ENCODE data around the gene WNT5A.

WNT5A gene

GRCh38 chr3:55486857-55487380 lies at the start of gene WNT5A:
Gene WNT5A, minus strand, starts transcription at chr3:55487306. Its CDS starts 321 bp downstream, at chr3:55486985.
- DNase-seq, result no peak

- no peak for DNase-seq
These were observed 47.8 kb upstream of the WNT5A start for GRCh38 chr3:55534876-55535275.

- DNase-seq, result no peak
These were observed 45.7 kb upstream of the WNT5A start for GRCh38 chr3:55532806-55533205.

DNA sequence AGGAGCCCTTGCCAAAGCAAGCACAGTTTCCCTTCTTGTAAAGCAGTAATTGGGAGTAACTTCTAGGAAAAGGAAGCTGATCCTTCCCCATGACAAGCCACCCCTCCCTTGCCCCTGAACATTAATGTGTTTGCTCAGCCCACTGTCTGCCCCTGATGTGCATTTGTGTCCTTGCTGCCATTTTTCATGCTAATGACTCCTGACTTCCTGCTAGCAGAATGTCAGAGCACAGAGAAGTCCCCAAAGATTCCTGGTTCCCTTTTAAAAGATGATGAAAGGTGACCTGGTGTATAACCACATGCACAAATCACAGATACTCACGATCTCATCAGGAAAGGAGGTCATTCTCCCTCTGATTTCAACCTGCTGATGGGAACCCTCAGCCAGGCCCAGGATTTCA lies 44.2 kb upstream of the WNT5A start:
- no peak for DNase-seq

DNA sequence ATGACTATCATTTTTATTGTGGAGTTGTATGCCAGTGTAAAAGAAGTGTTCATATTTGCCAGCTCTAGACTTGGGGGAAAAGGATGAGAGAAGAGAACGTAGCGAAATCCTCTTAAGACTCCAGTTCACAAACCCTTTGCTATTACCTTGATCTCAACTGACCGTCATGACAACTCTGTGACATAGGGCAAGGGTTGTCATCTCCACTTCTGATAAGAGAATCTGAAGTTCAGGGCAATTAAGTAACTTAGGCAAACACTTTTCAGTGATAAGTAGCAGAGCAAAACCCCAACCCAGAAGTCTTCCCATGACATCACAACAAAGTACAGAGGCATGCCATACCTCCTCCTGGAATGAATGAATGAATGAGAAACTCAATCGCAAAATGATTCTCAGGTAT lies 40.3 kb upstream of the WNT5A start:
- DNase-seq, result no peak

- no peak for DNase-seq
These were observed 39.4 kb upstream of the WNT5A start for GRCh38 chr3:55526332-55527030.

- no peak for DNase-seq
These were observed 38.3 kb upstream of the WNT5A start for GRCh38 chr3:55525436-55525835.

DNA sequence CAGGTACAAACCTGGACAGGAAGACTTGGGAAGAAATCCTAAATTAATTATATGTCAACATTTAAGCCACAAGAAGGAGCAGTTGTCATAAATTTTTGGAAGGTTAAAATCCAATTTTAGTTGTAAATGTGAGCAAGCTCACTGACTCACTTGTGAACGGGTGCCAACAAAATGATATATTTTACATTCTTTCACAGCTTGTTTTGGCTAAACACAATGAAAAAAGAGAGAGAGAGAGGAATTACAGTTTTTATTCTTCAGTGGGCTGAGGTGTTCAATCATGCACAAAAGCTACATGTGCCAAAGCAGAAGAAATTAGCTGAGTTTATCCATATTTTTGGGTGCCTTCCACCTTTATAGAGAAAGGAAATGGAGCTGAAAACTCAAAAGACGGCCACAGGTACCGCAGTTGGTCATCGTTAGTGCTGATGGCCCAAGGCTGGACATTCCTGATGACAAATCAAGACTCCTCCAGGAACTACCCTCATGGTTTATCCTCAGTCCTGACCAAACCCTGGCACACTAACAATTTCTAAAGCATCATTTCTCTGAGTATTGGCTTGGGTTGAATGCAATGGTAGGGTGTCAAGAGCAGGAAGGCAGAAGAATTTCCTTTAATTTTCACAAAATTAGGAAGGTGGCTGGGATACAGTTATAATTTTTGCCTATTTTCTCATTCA lies 37.6 kb upstream of the WNT5A start:
- no peak for DNase-seq

GRCh38 chr3:55523471-55523870 lies 36.4 kb upstream of the WNT5A start:
- DNase-seq, result no peak

DNA sequence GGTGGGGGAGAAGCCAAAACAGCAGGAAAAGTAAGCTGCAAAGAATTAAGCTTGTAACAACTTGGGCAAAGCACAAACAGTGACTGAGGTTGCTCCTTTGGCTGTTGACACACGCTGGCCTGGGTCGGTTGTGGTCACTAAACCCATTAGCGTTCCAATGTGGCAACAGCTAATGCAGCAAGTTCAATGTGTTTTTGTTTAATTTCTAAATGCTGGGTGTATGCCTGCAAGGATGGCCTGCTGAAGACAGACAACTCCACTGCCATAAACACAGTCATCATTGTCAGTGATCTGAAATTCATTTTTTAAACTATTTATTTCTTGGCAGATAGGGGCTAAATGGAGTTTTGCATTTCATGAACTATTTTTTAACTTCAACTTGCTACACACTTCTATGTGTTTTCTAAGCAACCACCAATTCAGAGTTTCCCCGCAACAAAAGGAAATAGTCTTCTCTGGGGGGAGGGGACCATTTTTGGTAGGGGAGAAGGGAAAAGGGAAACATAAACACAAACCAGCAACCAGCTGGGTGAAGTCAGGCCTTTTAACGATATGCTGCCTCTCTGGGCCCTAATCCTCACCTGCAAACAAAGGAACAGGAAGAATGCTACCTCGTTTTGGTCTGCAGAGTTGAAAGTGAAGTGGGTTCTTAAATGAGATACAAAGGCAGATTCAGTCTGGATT lies 34.8 kb upstream of the WNT5A start:
- DNase-seq, result no peak

GRCh38 chr3:55521064-55521737 lies 34.1 kb upstream of the WNT5A start:
- no peak for DNase-seq

DNA sequence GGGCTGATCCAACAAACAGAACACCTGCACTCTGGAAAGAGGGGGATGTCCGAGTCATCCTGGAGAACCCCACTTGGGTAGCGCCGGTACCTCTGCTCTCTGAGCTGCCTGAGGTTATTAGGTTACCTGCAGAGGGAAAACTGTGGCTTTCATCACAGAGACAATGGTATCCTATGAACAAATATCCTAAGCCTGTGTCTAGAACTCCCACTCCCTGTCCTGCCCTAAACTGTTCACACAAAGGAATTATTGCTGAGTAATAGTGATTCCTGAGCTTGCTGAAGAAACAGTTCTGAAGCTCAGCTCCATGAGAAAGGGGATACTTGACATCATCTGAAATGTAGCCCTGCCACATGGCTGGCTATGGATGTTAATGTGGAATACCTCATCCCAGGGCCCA lies 31.9 kb upstream of the WNT5A start:
- no peak for DNase-seq

DNA sequence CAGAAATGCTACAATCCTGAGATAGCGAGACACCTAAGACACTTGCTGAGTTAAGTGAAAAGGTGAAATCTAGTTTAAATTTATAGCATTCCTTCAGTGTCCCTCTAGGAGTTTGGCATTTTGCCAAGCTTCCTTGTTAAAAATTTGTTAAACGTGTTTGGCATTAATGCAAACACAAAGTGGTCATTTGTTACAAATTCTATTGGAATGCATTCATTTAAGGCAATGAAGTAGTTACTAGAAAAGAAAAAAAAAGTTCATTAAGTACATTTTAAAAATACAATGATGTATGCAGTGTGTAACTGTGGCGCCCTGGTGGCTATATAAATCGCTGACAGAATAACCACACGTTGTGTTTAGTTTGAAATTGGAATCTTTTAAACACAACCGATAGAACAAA lies 31.3 kb upstream of the WNT5A start:
- DNase-seq, result no peak

GRCh38 chr3:55516392-55517030 lies 29.4 kb upstream of the WNT5A start:
- no peak for DNase-seq

DNA sequence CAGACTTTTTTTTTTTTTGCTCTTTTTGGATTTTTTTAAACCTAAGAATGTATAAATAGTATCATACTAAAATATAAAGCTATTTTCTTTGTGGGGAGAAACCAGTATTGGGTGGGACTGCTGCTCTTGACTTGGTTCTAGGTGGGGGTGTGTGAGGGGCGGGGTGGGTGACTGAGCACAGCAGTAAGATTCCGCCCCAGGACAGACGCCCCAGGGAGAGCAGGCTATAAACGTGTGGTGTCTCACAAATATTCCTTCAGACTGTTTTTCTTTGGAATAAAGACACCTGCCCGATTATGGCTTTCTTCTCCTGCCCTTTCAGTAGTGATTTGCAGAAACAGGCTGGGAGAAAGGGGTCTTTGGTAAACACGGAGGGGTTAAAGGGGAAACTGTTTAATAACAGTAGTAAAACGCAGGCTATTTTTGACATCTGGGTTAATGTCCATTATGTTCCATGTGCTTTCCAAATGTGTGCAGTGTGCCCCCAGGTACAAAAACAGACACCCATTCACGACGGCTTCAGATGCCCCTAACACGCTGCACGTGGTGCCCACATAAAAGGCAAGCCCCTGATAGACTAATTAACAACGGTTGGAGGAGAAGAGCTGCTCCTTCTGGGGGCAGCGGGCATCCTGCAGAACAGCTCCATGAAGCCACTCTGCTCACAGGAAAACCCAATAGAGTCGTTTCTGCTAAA lies 28.6 kb upstream of the WNT5A start:
- DNase-seq, result no peak

GRCh38 chr3:55514962-55515361 lies 27.9 kb upstream of the WNT5A start:
- DNase-seq, result no peak

DNA sequence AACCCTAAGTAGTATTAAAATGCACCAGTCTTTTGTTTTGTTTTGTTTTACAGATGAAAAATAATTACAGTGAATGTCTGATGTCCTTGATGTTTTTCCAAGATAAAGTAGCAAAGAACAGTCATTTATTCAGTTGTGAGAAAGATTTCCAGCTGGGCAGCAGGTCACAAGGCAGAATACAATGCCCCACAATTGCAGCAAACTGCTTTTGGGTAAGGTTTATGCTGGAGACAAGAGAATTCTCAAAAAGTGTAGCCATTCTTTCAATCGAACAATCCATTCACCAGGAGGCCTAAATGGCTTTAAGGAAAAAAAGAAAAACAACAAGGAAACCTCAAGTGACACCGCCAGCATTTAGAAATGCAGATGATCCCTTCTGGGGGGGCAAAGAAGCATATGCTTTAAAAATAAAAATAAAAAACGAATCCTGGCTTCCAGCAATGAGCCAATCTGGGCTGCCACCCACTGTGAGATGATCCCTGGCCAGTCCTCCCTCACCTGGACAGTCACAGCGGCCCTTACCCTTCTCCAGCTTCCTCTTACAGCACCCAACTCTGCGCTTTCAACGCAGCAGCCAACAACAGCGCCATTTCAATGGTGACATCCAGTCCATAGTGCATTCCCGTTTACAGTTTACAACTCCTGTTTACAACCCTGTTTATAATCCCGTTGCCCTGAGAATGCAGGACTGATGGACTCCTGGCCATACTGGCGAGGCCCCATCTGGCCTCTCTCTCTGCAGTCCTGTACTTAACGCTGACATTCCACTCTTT lies 25.7 kb upstream of the WNT5A start:
- no peak for DNase-seq

DNA sequence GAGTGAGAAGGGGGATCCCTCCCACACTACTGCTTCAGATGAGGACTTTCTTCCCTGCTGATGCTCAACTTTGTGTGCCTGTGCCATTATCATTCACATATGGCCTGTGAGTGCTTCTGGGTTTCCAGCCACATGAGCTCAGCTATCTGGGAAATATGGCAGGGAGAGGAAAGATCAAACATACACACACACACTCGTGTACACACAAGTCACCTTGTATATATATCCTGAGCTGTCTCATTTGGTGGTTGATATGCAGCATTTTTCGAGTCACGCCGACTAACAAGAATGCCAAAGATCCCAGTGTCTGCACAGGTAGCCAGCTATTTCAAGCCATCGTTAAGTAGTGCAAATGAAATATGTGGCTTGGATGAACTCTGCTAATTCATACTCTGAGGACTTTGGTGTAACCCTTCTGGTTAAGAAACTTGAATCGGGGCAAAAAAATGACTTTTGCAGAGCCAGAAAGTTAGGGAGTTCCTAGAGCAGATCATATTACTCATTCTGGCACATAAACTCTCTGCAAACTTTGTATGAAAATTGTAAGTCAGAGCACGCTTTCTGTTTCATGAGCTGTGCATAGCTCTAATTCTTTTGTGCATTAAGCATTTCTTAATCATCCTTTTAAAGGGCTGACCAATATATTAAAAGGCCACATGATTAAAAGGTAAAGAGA lies 24.9 kb upstream of the WNT5A start:
- DNase-seq, result no peak

- DNase-seq, result no peak
These were observed 21.2 kb upstream of the WNT5A start for GRCh38 chr3:55508335-55508734.

- no peak for DNase-seq
These were observed 20.7 kb upstream of the WNT5A start for GRCh38 chr3:55507808-55508207.

DNA sequence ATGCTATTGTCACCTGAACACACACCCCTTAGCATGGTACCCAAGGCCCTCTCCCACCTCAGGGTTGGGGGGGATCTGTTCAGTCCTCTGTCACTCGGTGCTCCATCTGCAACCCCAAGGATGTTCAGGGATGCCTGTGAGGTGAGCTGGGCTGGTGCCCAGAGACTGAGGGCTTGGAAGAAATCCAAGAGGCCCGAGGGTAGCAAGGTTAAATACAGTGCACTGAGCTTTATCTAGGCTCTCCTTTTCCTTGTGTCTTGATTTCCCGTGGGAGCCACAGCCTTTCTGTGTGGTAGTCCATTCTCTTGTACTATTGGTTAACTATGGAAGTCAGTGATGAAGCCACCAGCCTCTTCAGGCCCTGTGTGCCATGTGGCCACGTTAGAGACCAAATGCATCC lies 18.7 kb upstream of the WNT5A start:
- no peak for DNase-seq

All from NCI-H1417 treated with DMSO at 0.1 percent for 48 hours (cell line).